HS-27A (cell line): Measurements from ENCODE around the gene TMC1.

Experiments
- DNase-seq: peaks from one replicate; pipeline ENCODE4 v3.0.0-alpha.2; 2012; ENCODE audit warnings: low read depth, missing footprints

The TMC1 gene

GRCh38 chr9:72680593-72681282 lies 159.3 kb downstream of the TMC1 start:
- DNase-seq: no peak

- DNase-seq: no peak
Observed at GRCh38 chr9:72681283-72681630, 159.8 kb downstream of the TMC1 start.

DNA sequence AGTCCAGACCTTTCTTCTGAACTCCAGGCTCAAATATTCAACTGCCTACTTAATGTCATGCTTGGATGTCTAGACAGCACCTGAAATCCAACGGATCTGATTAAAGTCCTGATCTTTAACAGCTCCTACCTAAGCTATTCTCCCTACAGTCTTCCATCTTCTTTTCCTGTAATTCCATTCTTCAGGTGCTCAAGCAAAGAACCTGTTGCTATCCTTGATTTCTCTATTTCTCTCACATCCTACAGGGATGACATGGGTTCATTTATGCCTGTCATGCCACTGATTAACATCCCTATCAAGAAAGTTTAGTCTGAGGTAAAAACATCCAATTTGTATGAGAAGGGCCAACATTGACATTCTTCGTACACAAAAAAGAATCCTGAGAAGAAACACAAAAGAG lies 163.2 kb downstream of the TMC1 start:
- no peak for DNase-seq

GRCh38 chr9:72685911-72686310 lies 164.5 kb downstream of the TMC1 start:
- no peak for DNase-seq

GRCh38 chr9:72687331-72687730 lies 165.9 kb downstream of the TMC1 start:
- no peak for DNase-seq

GRCh38 chr9:72691671-72692070 lies 170.3 kb downstream of the TMC1 start:
- DNase-seq: no peak

DNA sequence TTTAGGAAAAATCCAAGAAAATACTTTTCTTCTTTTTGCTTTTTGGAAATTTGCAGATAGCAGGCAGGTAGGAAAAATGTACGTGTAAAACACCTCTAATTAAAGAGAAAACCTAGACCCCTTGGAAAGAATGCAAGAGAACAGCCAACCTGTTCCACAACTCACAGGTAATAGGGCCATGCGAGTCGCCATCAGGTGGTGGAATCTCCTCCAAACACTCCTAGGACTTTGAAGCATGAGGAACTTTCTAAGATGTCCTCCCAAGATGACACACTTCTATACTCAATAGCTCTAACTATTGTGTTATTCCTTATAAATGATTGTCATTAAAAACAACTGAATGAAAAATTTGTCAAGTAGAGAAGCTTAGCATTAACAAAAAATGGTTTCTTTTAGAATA lies 174.0 kb downstream of the TMC1 start:
- DNase-seq: no peak

DNA sequence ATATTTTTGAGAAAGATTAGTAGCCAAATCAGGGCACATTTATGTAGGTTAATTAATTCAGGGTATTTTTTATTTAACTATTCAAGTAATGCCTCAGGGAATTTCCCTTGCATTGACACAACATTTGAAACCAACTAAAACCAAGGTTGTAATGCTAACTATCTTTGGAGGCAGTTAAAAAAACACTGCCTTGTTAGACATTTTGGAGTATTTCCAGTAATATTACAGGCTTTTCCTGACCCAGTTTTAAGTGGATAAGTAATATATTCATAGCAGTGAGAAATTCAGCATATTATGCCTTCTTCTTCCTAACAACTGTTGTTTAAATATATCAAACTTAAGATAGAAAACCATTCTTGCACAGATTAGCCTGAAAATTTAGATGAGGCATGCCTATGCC lies 175.1 kb downstream of the TMC1 start:
- no peak for DNase-seq

- DNase-seq: no peak
Observed at GRCh38 chr9:72701510-72701909, 180.1 kb downstream of the TMC1 start.

DNA sequence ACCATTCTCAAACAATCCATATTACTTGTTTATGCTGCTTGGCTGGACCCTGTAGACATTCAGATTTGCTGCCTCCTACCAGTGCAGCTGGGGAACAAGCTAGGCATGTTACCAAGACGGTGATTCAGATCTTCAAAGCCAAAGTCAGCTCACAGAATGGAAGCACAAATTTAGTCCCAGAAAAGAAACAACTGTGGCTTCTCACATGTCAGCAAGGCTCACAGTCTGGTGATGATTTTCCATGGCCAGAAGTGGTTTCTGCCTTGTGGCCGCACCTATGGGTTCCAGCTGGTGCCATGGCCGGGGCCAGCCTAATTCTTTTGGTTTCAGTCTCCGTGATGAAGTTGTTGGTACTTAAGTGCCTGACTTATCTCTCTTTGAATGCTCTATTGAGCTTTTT lies 182.2 kb downstream of the TMC1 start:
- DNase-seq: no peak

- no peak for DNase-seq
Observed at GRCh38 chr9:72704688-72705375, 183.4 kb downstream of the TMC1 start.

DNA sequence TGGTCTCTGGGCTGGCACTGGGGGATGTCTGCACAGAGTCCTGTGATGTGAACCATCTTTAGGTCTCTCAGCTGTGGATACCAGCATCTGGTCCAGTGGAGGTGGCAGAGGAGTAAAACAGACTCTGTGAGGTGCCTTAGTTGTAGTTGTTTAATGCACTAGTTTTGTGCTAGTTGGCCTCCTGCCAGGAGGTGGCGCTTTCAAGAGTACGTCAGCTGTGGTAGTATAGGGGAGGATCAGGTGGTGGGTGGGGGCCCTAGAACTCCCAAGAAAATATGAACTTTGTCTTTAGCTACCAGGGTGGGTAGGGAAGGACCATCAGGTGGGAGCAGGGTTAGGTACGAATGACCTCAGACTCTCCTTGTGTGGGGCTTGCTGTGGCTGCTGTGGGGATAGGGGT lies 197.1 kb downstream of the TMC1 start:
- no peak for DNase-seq

DNA sequence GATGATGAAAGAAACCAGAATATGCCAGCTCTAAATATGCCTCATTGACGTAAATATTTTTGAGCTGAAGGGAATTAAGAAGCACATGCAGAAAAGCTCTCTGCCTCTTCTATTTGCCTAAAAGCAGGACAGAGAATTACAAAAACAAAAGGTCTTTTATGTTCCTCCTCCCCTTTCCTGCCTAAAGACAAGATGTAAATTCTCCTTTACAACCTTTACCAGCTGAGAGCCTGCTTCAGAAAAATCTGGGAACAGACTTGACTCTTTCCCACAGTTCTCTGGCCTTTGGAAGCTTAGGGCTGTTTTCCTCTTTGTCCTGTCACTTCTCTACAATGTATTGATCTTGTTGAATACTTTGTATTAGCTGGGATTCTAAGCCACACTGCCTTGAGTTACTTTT lies 199.7 kb downstream of the TMC1 start:
- no peak for DNase-seq

DNA sequence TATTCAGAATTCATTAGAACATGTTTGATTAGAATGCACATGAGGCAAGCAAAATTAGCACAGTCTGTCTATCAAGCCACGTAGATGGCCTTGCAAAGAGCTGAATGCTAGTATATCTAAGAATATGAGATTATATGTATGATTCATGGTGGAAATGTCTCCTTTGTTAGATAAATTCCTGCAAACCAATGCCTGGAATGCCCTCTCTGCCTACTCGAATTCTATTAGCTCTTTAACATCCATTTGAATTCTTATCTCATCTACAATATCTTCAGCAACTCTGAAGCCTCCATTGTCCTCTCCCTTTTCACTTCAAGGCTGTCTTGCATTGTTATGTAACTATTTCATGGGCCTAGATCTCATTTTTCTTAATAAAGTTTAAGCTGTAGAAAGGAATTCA lies 205.5 kb downstream of the TMC1 start:
- DNase-seq: no peak

DNA sequence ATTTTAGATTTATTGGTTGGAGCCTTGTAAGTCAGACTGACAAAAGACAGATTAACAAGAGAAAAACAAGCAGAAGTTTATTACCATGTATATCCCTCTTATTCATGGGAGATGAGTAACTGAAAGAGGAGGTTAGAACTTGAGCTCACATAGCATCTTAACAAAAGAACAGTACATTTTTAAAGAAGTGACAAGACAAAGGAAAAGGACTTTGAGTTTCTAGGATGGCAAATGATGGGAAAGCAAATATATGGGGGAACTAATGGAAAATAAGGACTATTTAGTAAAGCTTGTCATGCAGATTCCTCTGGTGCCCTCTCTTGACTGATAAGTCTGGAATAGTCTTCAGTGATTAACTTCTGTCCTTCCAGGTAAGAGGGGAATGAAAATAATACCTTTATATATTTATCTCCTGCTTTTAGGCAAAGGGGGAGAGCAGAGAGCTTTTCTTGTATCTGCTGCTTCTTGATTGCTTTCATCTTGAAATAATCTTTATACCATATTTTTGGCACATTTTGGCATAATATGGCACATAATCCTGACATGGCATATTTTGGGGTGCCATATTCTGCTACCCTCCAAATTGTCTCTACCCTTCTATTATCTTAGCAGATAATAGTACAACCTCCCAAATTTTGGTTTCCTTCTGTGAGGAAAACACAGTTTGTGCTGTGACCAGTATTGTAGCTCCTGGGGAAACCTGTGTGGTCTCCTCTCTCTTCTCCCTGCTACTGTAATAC lies 206.8 kb downstream of the TMC1 start:
- DNase-seq: no peak

DNA sequence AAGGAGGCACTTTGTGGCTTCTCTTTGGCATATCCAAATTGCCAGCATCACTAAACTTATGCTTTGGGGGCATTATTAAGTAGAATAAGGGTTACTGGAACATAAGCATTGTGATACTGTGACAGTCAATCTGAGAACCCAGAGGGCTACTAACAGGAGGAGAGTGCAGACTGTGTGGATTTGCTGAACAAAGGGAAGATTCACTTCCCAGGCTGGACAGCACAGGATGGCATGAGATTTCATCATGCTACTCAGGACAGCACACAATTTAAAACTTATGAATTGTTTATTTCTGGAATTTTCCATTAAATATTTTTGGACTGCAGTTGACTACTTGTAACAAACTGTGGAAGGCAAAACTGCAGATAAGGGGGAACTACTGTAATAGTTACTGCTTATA lies 212.5 kb downstream of the TMC1 start:
- DNase-seq: no peak

GRCh38 chr9:72734631-72735030 lies 213.2 kb downstream of the TMC1 start:
- DNase-seq: no peak

GRCh38 chr9:72743836-72744235 lies 222.4 kb downstream of the TMC1 start:
- DNase-seq: no peak

- DNase-seq: no peak
Observed at GRCh38 chr9:72749276-72749675, 227.9 kb downstream of the TMC1 start.

DNA sequence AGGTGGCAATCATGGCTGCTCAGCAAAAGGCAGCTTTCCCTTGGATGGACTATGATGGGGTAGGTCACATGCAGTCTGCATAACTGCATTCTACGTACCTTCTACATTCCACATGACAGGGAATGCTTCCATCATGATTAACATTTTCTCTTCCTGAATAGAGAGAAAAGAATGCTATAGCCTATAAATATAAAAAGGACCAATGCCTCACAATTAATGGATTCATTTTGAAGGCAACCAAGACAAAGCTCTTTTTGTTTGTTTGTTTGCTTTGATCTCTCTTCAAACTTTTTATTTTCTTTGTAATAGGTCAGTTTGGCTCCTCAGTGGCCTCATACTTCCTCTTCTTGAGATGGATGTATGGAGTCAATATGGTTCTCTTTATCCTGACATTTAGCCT lies 230.1 kb downstream of the TMC1 start:
- DNase-seq: no peak

DNA sequence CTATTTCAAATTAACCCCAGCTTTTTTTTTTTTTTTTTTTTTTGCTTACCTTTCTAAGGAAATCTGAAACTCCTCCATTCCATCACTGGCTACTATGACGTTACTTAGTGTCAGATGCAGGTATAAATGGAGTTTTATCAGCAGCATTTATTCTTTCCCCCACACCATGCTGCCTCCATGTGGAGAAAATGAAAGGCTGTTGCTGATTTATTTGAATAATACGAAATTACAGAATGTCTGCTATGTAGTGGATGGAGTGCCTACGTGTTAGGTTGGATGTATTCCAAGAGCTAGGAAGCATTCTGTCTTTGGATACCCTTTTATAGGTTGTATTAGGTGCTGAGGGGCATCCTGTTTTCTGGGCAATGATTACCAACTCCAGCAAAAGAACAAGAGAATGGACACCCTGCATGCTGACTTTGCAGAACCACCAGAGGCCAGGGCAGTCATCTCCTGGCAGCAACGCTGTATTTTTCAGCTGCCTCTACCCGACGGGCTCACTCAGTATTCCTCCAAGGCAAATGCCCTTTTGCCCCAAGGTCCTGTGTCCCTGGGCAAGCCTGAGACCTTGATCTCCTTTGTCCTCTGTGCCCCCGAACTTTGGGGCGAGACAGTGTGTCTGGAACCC lies 232.0 kb downstream of the TMC1 start:
- DNase-seq: no peak

GRCh38 chr9:72755836-72756235 lies 234.4 kb downstream of the TMC1 start:
- no peak for DNase-seq

- no peak for DNase-seq
Observed at GRCh38 chr9:72758944-72759343, 237.5 kb downstream of the TMC1 start.
